H9 (cell line): ENCODE measurements around the gene CDYL2. TPM values are rescaled to one million over a fixed set of nuclear protein-coding genes. Genes with fewer than 3 reads are reported as not detected.

Source experiments
- DNase-seq: peaks from one replicate; pipeline ENCODE4 v3.0.0-alpha.2; 2017
- H2AFZ ChIP-seq: one replicate; pipeline ENCODE4 v1.6.1; 2013; ENCODE audit warnings: mild to moderate bottlenecking, low read length, control low read depth, moderate library complexity
- H2AK5ac ChIP-seq: 2 replicates; pipeline ENCODE4 v1.6.1; 2013; ENCODE audit warnings: low read length, control low read depth, mixed read lengths; ENCODE audit not compliant: insufficient read length
- H2BK120ac ChIP-seq: one replicate; pipeline ENCODE4 v1.6.1; 2013; ENCODE audit warnings: low read depth, mild to moderate bottlenecking, low read length, control low read depth, inconsistent platforms; ENCODE audit not compliant: poor library complexity, severe bottlenecking
- H2BK12ac ChIP-seq: 2 replicates; pipeline ENCODE4 v1.6.1; 2013; ENCODE audit warnings: low read length, control low read depth, mixed read lengths, low read depth; ENCODE audit not compliant: insufficient read length
- H2BK15ac ChIP-seq: 2 replicates; pipeline ENCODE4 v1.6.1; 2013; ENCODE audit warnings: low read depth, low read length, control low read depth
- H2BK20ac ChIP-seq: one replicate; pipeline ENCODE4 v1.6.1; 2013; ENCODE audit warnings: low read depth, mild to moderate bottlenecking, low read length, control low read depth, inconsistent platforms; ENCODE audit not compliant: poor library complexity, severe bottlenecking
- H2BK5ac ChIP-seq: 2 replicates; pipeline ENCODE4 v1.6.1; 2013; ENCODE audit warnings: low read length, control low read depth, mixed read lengths; ENCODE audit not compliant: insufficient read length
- H3K14ac ChIP-seq: 2 replicates; pipeline ENCODE4 v1.6.1; 2013; ENCODE audit warnings: low read length, control low read depth; ENCODE audit not compliant: insufficient read depth
- H3K18ac ChIP-seq: 2 replicates; pipeline ENCODE4 v1.6.1; 2013; ENCODE audit warnings: low read depth, mild to moderate bottlenecking, mixed read lengths, low read length, control low read depth; ENCODE audit not compliant: insufficient read length
- H3K23ac ChIP-seq: 2 replicates; pipeline ENCODE4 v1.6.1; 2013; ENCODE audit warnings: low read length, control low read depth, mixed read lengths, low read depth; ENCODE audit not compliant: insufficient read length
- H3K23me2 ChIP-seq: 2 replicates; pipeline ENCODE4 v1.6.1; 2013; ENCODE audit warnings: low read depth, mild to moderate bottlenecking, mixed read lengths, low read length, control low read depth; ENCODE audit not compliant: insufficient read length, poor library complexity, severe bottlenecking
- H3K27ac ChIP-seq: 2 replicates; pipeline ENCODE4 v1.5.1; 2013; ENCODE audit warnings: low read length, control low read depth, mixed read lengths, low read depth; ENCODE audit not compliant: insufficient read length
- H3K27me3 ChIP-seq: 2 replicates; pipeline ENCODE4 v1.6.1; 2013; ENCODE audit warnings: low read length, control low read depth, inconsistent platforms; ENCODE audit not compliant: insufficient read depth
- H3K4ac ChIP-seq: 2 replicates; pipeline ENCODE4 v1.6.1; 2013; ENCODE audit warnings: low read depth, mild to moderate bottlenecking, control low read depth, inconsistent platforms, low read length, moderate library complexity
- H3K4me1 ChIP-seq: 2 replicates; pipeline ENCODE4 v1.6.1; 2013; ENCODE audit warnings: low read length, control low read depth, inconsistent platforms; ENCODE audit not compliant: insufficient read depth
- H3K4me2 ChIP-seq: 2 replicates; pipeline ENCODE4 v1.6.1; 2013; ENCODE audit warnings: low read length, control low read depth, mixed read lengths; ENCODE audit not compliant: insufficient read length, insufficient read depth
- H3K56ac ChIP-seq: 2 replicates; pipeline ENCODE4 v1.6.1; 2013; ENCODE audit warnings: low read depth, mild to moderate bottlenecking, mixed read lengths, low read length, control low read depth; ENCODE audit not compliant: insufficient read length
- H3K79me1 ChIP-seq: 2 replicates; pipeline ENCODE4 v1.6.1; 2013; ENCODE audit warnings: low read depth, mild to moderate bottlenecking, moderate library complexity, low read length, control low read depth, inconsistent platforms; ENCODE audit not compliant: insufficient read depth, poor library complexity, severe bottlenecking
- H3K79me2 ChIP-seq: 2 replicates; pipeline ENCODE4 v1.6.1; 2013; ENCODE audit warnings: low read length, control low read depth, inconsistent platforms; ENCODE audit not compliant: insufficient read depth
- H3K9ac ChIP-seq: 2 replicates; pipeline ENCODE4 v1.6.1; 2013; ENCODE audit warnings: low read length, control low read depth, mixed read lengths; ENCODE audit not compliant: insufficient read length; ENCODE audit errors: extremely low read depth
- H3K9me3 ChIP-seq: one replicate; pipeline ENCODE4 v1.6.1; 2013; ENCODE audit warnings: low read depth, low read length, inconsistent platforms; ENCODE audit not compliant: control insufficient read depth
- H3T11ph ChIP-seq: one replicate; pipeline ENCODE4 v1.6.1; 2013; ENCODE audit warnings: mild to moderate bottlenecking, low read length, control low read depth, inconsistent platforms
- H4K20me1 ChIP-seq: one replicate; pipeline ENCODE4 v1.6.1; 2013; ENCODE audit not compliant: control insufficient read depth, insufficient read length, insufficient read depth
- H4K5ac ChIP-seq: 2 replicates; pipeline ENCODE4 v1.6.1; 2013; ENCODE audit warnings: low read depth, mild to moderate bottlenecking, mixed read lengths, low read length, control low read depth; ENCODE audit not compliant: insufficient read length
- H4K8ac ChIP-seq: replicated peaks from 2 replicates; pipeline ENCODE4 v1.6.1; 2013; ENCODE audit warnings: low read length, control low read depth, mixed read lengths, low read depth; ENCODE audit not compliant: insufficient read length
- H4K91ac ChIP-seq: 2 replicates; pipeline ENCODE4 v1.6.1; 2013; ENCODE audit warnings: low read depth, mild to moderate bottlenecking, moderate library complexity, mixed read lengths, low read length, control low read depth; ENCODE audit not compliant: insufficient read length
- H3K27ac Mint-ChIP-seq, 3 experiments: 2 replicates in 2 of 3; 3 replicates in 1 of 3; pipeline ENCODE4 v1.8.0; 2020 to 2021; ENCODE audit warnings: mixed read lengths in 3 of 3, mild to moderate bottlenecking in 1 of 3, moderate library complexity in 1 of 3
- H3K27me3 Mint-ChIP-seq: 2 replicates; pipeline ENCODE4 v1.8.0; 2021; ENCODE audit warnings: low read depth, mild to moderate bottlenecking, moderate library complexity, mixed read lengths
- H3K36me3 Mint-ChIP-seq, 3 experiments: 2 replicates in 2 of 3; 3 replicates in 1 of 3; pipeline ENCODE4 v1.8.0; 2020 to 2021; ENCODE audit warnings: low read depth in 3 of 3, mixed read lengths in 3 of 3; ENCODE audit not compliant: insufficient read depth in 1 of 3
- H3K4me1 Mint-ChIP-seq, 2 experiments: 2 replicates each; pipeline ENCODE4 v1.8.0; 2020; ENCODE audit warnings: mixed read lengths in 2 of 2
- H3K4me3 Mint-ChIP-seq, 2 experiments: 2 replicates in 1 of 2; 3 replicates in 1 of 2; pipeline ENCODE4 v1.8.0; 2020 to 2021; ENCODE audit warnings: mild to moderate bottlenecking in 2 of 2, mixed read lengths in 2 of 2, moderate library complexity in 1 of 2
- H3K9me3 Mint-ChIP-seq, 2 experiments: 2 replicates in 1 of 2; 3 replicates in 1 of 2; pipeline ENCODE4 v1.8.0; 2020; ENCODE audit warnings: mild to moderate bottlenecking in 2 of 2, mixed read lengths in 2 of 2, moderate library complexity in 1 of 2
- WGBS: extraction: QIAGEN DNeasy Blood & Tissue Kit; methylation state at CpG from one replicate; pipeline ENCODE4 v1.1.7; 2013; ENCODE audit warnings: missing lambda C conversion rate, low lambda C conversion rate, mixed read lengths; ENCODE audit not compliant: insufficient read length; ENCODE audit errors: extremely low coverage; 5-methylcytosine and 5-hydroxymethylcytosine counted together
- total RNA-seq: library from RNA; stranded (reverse); gene quantifications from 2 replicates; pipeline ENCODE4 v1.2.1, GENCODE V29; 2021
- TF ChIP-seq, protein P1 (sequence below): fragments of 200-600 bp; sonication (generic); conservative IDR thresholded peaks from 3 replicates; pipeline ENCODE4 v1.8.0; 2021; ENCODE audit warnings: antibody characterized with exemption, mild to moderate bottlenecking

Gene CDYL2
- total RNA-seq, 1 experiment from 2014 or later: 4.2 TPM

DNA sequence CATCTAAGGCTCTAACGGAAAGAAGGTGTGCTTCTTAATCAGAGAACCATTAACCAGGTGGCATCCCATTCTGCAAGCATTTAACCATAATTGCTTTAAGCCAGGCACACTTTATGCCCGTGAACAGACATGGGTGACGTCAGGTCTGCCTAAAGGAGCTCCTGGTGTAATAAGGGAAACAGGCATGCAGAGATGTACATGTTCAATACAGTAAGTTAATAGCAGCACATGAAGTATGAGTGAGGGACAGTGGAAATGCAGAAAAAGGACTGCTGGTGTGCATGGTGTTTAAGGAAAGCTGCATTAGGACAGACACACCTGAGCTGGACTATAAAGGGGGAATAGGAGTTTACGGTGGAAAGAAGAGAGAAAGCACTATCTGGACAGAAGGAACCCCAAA lies 245.0 kb downstream of the CDYL2 start:
- H3K4ac ChIP-seq: no peak overlapping the region
- H2AFZ ChIP-seq: no peak overlapping the region
- no peak for DNase-seq
- H4K91ac ChIP-seq: no peak overlapping the region
- H3K79me1 ChIP-seq: no peaks in the 10 kb centered on the region
- no peaks in the 10 kb centered on the region for H3K27me3 ChIP-seq
- no peak overlapping the region for H3K27ac ChIP-seq
- no peaks in the 10 kb centered on the region for H3K79me2 ChIP-seq
- H2BK120ac ChIP-seq: no peak overlapping the region
- no peak overlapping the region for H2BK12ac ChIP-seq
- no peak overlapping the region for H3T11ph ChIP-seq
- H3K36me3 Mint-ChIP-seq: no peaks in the 10 kb centered on the region
- no peaks in the 10 kb centered on the region for H3K4me1 Mint-ChIP-seq
- no peak overlapping the region for H2BK15ac ChIP-seq
- no peaks in the 10 kb centered on the region for H3K9me3 ChIP-seq
- no peak overlapping the region for H3K9ac ChIP-seq
- no peak overlapping the region for H3K27ac Mint-ChIP-seq
- H3K18ac ChIP-seq: no peak overlapping the region
- H3K56ac ChIP-seq: no peak overlapping the region
- no peaks in the 10 kb centered on the region for H4K20me1 ChIP-seq
- WGBS: no CpG with 5 or more reads among the region's 4 CpGs
- no peak overlapping the region for H2BK5ac ChIP-seq
- no peak overlapping the region for H2BK20ac ChIP-seq
- no peak overlapping the region for H2AK5ac ChIP-seq
- H3K14ac ChIP-seq: no peak overlapping the region
- no peak overlapping the region for H4K8ac ChIP-seq
- H3K4me1 ChIP-seq: no peaks in the 10 kb centered on the region
- no peak overlapping the region for H4K5ac ChIP-seq
- peaks cover 10% of the 10 kb centered on the region for H3K27me3 Mint-ChIP-seq
- TF ChIP-seq, protein P1, sequence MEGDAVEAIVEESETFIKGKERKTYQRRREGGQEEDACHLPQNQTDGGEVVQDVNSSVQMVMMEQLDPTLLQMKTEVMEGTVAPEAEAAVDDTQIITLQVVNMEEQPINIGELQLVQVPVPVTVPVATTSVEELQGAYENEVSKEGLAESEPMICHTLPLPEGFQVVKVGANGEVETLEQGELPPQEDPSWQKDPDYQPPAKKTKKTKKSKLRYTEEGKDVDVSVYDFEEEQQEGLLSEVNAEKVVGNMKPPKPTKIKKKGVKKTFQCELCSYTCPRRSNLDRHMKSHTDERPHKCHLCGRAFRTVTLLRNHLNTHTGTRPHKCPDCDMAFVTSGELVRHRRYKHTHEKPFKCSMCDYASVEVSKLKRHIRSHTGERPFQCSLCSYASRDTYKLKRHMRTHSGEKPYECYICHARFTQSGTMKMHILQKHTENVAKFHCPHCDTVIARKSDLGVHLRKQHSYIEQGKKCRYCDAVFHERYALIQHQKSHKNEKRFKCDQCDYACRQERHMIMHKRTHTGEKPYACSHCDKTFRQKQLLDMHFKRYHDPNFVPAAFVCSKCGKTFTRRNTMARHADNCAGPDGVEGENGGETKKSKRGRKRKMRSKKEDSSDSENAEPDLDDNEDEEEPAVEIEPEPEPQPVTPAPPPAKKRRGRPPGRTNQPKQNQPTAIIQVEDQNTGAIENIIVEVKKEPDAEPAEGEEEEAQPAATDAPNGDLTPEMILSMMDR: no peak
- H3K23ac ChIP-seq: no peak overlapping the region
- no peak overlapping the region for H3K4me2 ChIP-seq
- H3K4me3 Mint-ChIP-seq: no peak overlapping the region
- no peaks in the 10 kb centered on the region; a peak in 2 of 5 replicates for H3K9me3 Mint-ChIP-seq
- no peaks in the 10 kb centered on the region for H3K23me2 ChIP-seq
